Activated CD8-positive, alpha-beta T cell treated with anti-CD3 and anti-CD28 coated beads for 36 hours (primary cell): ENCODE results near the gene P3H4. TPM values are rescaled to one million over a fixed set of nuclear protein-coding genes. Genes with fewer than 3 reads are reported as not detected.
"Not testable (repeated sequence)": the region's sequence is repeated elsewhere in the genome, so short reads cannot be mapped to it uniquely, and the experiment has no call there.

Source experiments
- ATAC-seq: fragments of 200-7000 bp; cut with Tn5 transposase; one replicate; pipeline ENCODE4 v1.10.0; 2021; ENCODE audit warnings: mild to moderate bottlenecking, moderate library complexity
- CTCF ChIA-PET: fragments of 350-600 bp; sonication (Branson Sonifier 250); formaldehyde crosslinking; loops from one replicate; lab custom pipeline; 2021; ENCODE audit warnings: antibody characterized with exemption; lab: Charles Lee
- POLR2A ChIA-PET: fragments of 350-600 bp; sonication (Branson Sonifier 250); formaldehyde crosslinking; loops from one replicate; lab custom pipeline; 2021; ENCODE audit warnings: antibody characterized with exemption; lab: Charles Lee
- DNase-seq: peaks from one replicate; pipeline ENCODE4 v3.0.0-alpha.2; 2020
- H3K27ac Mint-ChIP-seq: one replicate; pipeline ENCODE4 v1.8.0; 2021; ENCODE audit warnings: mild to moderate bottlenecking, mixed read lengths
- H3K27me3 Mint-ChIP-seq: one replicate; pipeline ENCODE4 v1.8.0; 2021; ENCODE audit warnings: mixed read lengths
- H3K36me3 Mint-ChIP-seq: one replicate; pipeline ENCODE4 v1.8.0; 2021; ENCODE audit warnings: low read depth, mixed read lengths
- H3K4me1 Mint-ChIP-seq: one replicate; pipeline ENCODE4 v1.8.0; 2021; ENCODE audit warnings: low read depth, mixed read lengths
- H3K4me3 Mint-ChIP-seq: one replicate; pipeline ENCODE4 v1.8.0; 2021; ENCODE audit warnings: mild to moderate bottlenecking, moderate library complexity, mixed read lengths
- H3K9me3 Mint-ChIP-seq: one replicate; pipeline ENCODE4 v1.8.0; 2021; ENCODE audit warnings: mixed read lengths
- intact Hi-C: fragments of 100-400 bp; cut with micrococcal nuclease; formaldehyde crosslinking; loops from one replicate; pipeline ENCODE4 v1.10.0; 2022
- total RNA-seq, 2 experiments: library from RNA; stranded (reverse); gene quantifications; one replicate each; pipeline ENCODE4 v1.2.3, GENCODE V29; 2021
- TF ChIP-seq, protein P1 (sequence below): fragments of 200-600 bp; IDR thresholded peaks from one replicate; pipeline ENCODE4 v1.8.0; 2022; ENCODE audit warnings: antibody characterized with exemption, mild to moderate bottlenecking

P3H4 gene, protein sequence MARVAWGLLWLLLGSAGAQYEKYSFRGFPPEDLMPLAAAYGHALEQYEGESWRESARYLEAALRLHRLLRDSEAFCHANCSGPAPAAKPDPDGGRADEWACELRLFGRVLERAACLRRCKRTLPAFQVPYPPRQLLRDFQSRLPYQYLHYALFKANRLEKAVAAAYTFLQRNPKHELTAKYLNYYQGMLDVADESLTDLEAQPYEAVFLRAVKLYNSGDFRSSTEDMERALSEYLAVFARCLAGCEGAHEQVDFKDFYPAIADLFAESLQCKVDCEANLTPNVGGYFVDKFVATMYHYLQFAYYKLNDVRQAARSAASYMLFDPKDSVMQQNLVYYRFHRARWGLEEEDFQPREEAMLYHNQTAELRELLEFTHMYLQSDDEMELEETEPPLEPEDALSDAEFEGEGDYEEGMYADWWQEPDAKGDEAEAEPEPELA
- 1 to 10 TPM; 2.6 to 3.2 TPM for total RNA-seq

GRCh38 chr17:41811549-41812380, at the start of gene P3H4:
P3H4 (minus strand) TSS chr17:41811949; CDS start chr17:41811915, 34 bp downstream.
- DNase-seq: peak; percentile 78
- CTCF ChIA-PET: interaction anchor here (0.9 to 3.9 kb wide), 15 partner anchors 9 to 163 kb away, joined by 3 to 35 read pairs (median 6); partner anchors contain the start of genes HAP1 and JUP
- peak; percentile 86 for ATAC-seq
- peaks cover 21% of the 10 kb centered on the region for H3K4me1 Mint-ChIP-seq
- peaks cover 7% of the 10 kb centered on the region for H3K27me3 Mint-ChIP-seq
- peak within 1 kb of the TSS; percentile 79 for H3K4me3 Mint-ChIP-seq
- peaks cover 3% of the 10 kb centered on the region for H3K36me3 Mint-ChIP-seq
- peak within 1 kb of the TSS; percentile 63 for H3K27ac Mint-ChIP-seq
- TF ChIP-seq, protein P1, sequence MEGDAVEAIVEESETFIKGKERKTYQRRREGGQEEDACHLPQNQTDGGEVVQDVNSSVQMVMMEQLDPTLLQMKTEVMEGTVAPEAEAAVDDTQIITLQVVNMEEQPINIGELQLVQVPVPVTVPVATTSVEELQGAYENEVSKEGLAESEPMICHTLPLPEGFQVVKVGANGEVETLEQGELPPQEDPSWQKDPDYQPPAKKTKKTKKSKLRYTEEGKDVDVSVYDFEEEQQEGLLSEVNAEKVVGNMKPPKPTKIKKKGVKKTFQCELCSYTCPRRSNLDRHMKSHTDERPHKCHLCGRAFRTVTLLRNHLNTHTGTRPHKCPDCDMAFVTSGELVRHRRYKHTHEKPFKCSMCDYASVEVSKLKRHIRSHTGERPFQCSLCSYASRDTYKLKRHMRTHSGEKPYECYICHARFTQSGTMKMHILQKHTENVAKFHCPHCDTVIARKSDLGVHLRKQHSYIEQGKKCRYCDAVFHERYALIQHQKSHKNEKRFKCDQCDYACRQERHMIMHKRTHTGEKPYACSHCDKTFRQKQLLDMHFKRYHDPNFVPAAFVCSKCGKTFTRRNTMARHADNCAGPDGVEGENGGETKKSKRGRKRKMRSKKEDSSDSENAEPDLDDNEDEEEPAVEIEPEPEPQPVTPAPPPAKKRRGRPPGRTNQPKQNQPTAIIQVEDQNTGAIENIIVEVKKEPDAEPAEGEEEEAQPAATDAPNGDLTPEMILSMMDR: peak; percentile 67
- POLR2A ChIA-PET: interaction anchor here (0.7 to 1.7 kb wide), 10 partner anchors 11 to 158 kb away, joined by 3 to 5 read pairs (median 4); partner anchors contain the start of gene NT5C3B
- H3K9me3 Mint-ChIP-seq: no peaks in the 10 kb centered on the region
- intact Hi-C loops: no loop called here

DNA sequence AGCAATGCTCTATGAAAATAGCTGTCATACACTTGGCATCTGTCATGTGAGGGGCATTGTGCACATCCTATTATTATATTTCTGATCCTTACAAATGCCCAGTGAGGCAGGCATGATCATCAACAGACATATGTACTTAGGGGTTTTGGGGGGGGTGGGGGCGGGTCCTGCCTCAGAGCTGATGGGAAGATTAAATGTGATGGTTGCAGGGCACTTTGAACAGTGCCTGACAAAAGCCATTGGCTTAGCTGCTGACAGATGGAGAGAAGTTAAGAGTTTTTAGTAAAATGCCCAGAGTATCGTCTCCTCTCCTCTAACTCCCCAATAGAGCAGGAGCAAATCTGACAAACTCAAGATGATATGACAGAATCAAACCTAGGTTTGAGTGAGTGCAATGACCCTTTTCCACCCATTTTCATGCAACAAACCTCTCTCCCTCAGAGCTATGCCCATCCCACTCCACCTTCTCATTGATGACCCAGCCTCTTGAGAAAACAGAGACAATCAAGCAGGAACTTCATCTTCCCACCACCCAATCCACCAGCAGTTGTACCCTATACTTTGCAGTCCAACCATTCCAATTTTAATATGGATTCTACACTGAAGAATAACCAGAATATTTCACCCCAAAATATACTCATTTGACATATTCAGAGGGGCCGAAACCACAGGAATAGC, 48.6 kb upstream of the P3H4 start:
- DNase-seq: no peak
- ATAC-seq: no peak
- H3K27ac Mint-ChIP-seq: peak overlapping the region; percentile 0
- peaks cover 20% of the 10 kb centered on the region for H3K4me1 Mint-ChIP-seq
- intact Hi-C loops: no loop called here
- H3K27me3 Mint-ChIP-seq: no peaks in the 10 kb centered on the region
- no peak overlapping the region for H3K4me3 Mint-ChIP-seq
- H3K9me3 Mint-ChIP-seq: no peaks in the 10 kb centered on the region
- ChIA-PET CTCF (interaction anchor here (1.2 kb wide), 1 partner anchor 12 kb away, joined by 3 read pairs; no protein-coding TSS in a partner anchor), POLR2A (interaction anchor here (1.8 kb wide), 1 partner anchor 21 kb away, joined by 4 read pairs; no protein-coding TSS in a partner anchor)
- H3K36me3 Mint-ChIP-seq: no peaks in the 10 kb centered on the region
- TF ChIP-seq, protein P1: no peak

GRCh38 chr17:41851382-41851781, 39.6 kb upstream of the P3H4 start:
- H3K27me3 Mint-ChIP-seq, H3K27ac Mint-ChIP-seq, intact Hi-C loops, H3K4me3 Mint-ChIP-seq, ATAC-seq, DNase-seq, H3K9me3 Mint-ChIP-seq: not testable (repeated sequence)
- CTCF ChIA-PET: interaction anchor here (0.9 to 1.0 kb wide), 3 partner anchors 10 to 50 kb away, joined by 3 read pairs; partner anchors contain the start of gene NT5C3B
- POLR2A ChIA-PET: interaction anchor here (0.6 kb wide), 1 partner anchor 1710 kb away, joined by 3 read pairs; no protein-coding TSS in a partner anchor
- Mint-ChIP-seq H3K36me3 (peaks cover 28% of the 10 kb centered on the region), H3K4me1 (peaks cover 29% of the 10 kb centered on the region)

GRCh38 chr17:41849251-41849990, 37.7 kb upstream of the P3H4 start:
- H3K27me3 Mint-ChIP-seq: no peaks in the 10 kb centered on the region
- ChIA-PET POLR2A (interaction anchor here (1.2 kb wide), 1 partner anchor 14 kb away, joined by 6 read pairs; no protein-coding TSS in a partner anchor), CTCF (interaction anchor here (1.2 to 1.8 kb wide), 4 partner anchors 17 to 153 kb away, joined by 3 to 6 read pairs (median 5); no protein-coding TSS in a partner anchor)
- H3K4me3 Mint-ChIP-seq: no peak overlapping the region
- H3K9me3 Mint-ChIP-seq: no peaks in the 10 kb centered on the region
- ATAC-seq (no peak), DNase-seq (no peak)
- peaks cover 27% of the 10 kb centered on the region for H3K4me1 Mint-ChIP-seq
- TF ChIP-seq, protein P1: no peak
- intact Hi-C loops: no loop called here
- peaks cover 22% of the 10 kb centered on the region for H3K36me3 Mint-ChIP-seq
- no peak overlapping the region for H3K27ac Mint-ChIP-seq
